B cell (primary cell): ENCODE results near the gene TAS2R19. TPM values are rescaled to one million over a fixed set of nuclear protein-coding genes. Genes with fewer than 3 reads are reported as not detected.

Source experiments
- ATAC-seq: fragments of 200-7000 bp; cut with Tn5 transposase; one replicate; pipeline ENCODE4 v1.10.0; 2021; ENCODE audit warnings: low read depth, mild to moderate bottlenecking, moderate number of reproducible peaks, moderate library complexity
- CTCF ChIA-PET: fragments of 350-600 bp; sonication (Branson Sonifier 250); formaldehyde crosslinking; loops from one replicate; lab custom pipeline; 2021; ENCODE audit warnings: antibody characterized with exemption, inconsistent platforms; lab: Charles Lee
- POLR2A ChIA-PET: fragments of 350-600 bp; sonication (Branson Sonifier 250); formaldehyde crosslinking; loops from one replicate; lab custom pipeline; 2021; ENCODE audit warnings: antibody characterized with exemption; lab: Charles Lee
- DNase-seq: peaks from one replicate; pipeline ENCODE4 v3.0.0; 2013
- H2AFZ ChIP-seq: 2 replicates; pipeline ENCODE4 v1.6.1; 2012; ENCODE audit warnings: mild to moderate bottlenecking, low read depth, low read length; ENCODE audit not compliant: insufficient read depth, poor library complexity, severe bottlenecking
- H3K27ac ChIP-seq, 2 donors: 1 replicate in 1 of 2; 2 replicates in 1 of 2; pipeline ENCODE4 v1.5.1; 2012 to 2013; ENCODE audit warnings: low read length in 2 of 2, mild to moderate bottlenecking in 2 of 2, moderate library complexity in 1 of 2
- H3K27me3 ChIP-seq, 4 experiments: fragments of 200-600 bp in 1 of 4; sonication (generic) in 1 of 4; replicated peaks in 1 of 4; 1 replicate in 2 of 4; 2 replicates in 2 of 4; pipeline versions ENCODE4 v1.6.1 to v1.7.0; 2013 to 2016; ENCODE audit warnings: low read length in 3 of 4, mild to moderate bottlenecking in 2 of 4, mixed read lengths in 1 of 4, moderate library complexity in 1 of 4; ENCODE audit not compliant: insufficient read depth in 4 of 4, control insufficient read depth in 3 of 4; ENCODE audit errors: control extremely low read depth in 1 of 4
- H3K36me3 ChIP-seq, 2 experiments: replicated peaks in 1 of 2; 1 replicate in 1 of 2; 2 replicates in 1 of 2; pipeline versions ENCODE4 v1.6.1 to v1.7.1; 2013; ENCODE audit warnings: low read length in 1 of 2; ENCODE audit not compliant: insufficient read depth in 2 of 2, control insufficient read depth in 1 of 2; ENCODE audit errors: control extremely low read depth in 1 of 2, extremely low read depth in 1 of 2
- H3K4me1 ChIP-seq, 2 donors: fragments of 200-600 bp in 1 of 2; sonication (generic) in 1 of 2; 1 replicate in 1 of 2; 2 replicates in 1 of 2; pipeline versions ENCODE4 v1.5.1 to v1.6.1; 2013 to 2017; ENCODE audit warnings: low read length in 2 of 2; ENCODE audit not compliant: control insufficient read depth in 2 of 2, insufficient read depth in 2 of 2
- H3K4me2 ChIP-seq: replicated peaks from 2 replicates; pipeline ENCODE3; 2012; ENCODE audit warnings: mild to moderate bottlenecking, low read depth, low read length; ENCODE audit not compliant: poor library complexity, severe bottlenecking
- H3K4me3 ChIP-seq, 5 experiments: fragments of 200-600 bp in 1 of 5; sonication (generic) in 1 of 5; 1 replicate in 3 of 5; 2 replicates in 2 of 5; pipeline versions ENCODE4 v1.5.1 to v1.7.0; 2011 to 2016; ENCODE audit warnings: low read length in 4 of 5, mild to moderate bottlenecking in 4 of 5, low read depth in 2 of 5, control low read depth in 1 of 5, moderate library complexity in 1 of 5; ENCODE audit not compliant: insufficient read depth in 1 of 5; ENCODE audit errors: control extremely low read depth in 1 of 5, extremely low read depth in 1 of 5
- H3K79me2 ChIP-seq: fragments of 200-600 bp; sonication (generic); one replicate; pipeline ENCODE4 v1.6.0; 2016; ENCODE audit warnings: low read length; ENCODE audit not compliant: control insufficient read depth, insufficient read depth
- H3K9ac ChIP-seq: fragments of 200-600 bp; sonication (generic); 2 replicates; pipeline ENCODE4 v1.6.1; 2017; ENCODE audit warnings: mild to moderate bottlenecking, low read length, moderate library complexity
- H3K9me3 ChIP-seq, 3 donors: one replicate each; pipeline versions ENCODE4 v1.6.1 to v1.7.1; 2013; ENCODE audit warnings: low read length in 2 of 3; ENCODE audit not compliant: control insufficient read depth in 2 of 3, insufficient read depth in 1 of 3; ENCODE audit errors: control extremely low read depth in 1 of 3
- H4K20me1 ChIP-seq: 2 replicates; pipeline ENCODE4 v1.6.0; 2012; ENCODE audit warnings: mild to moderate bottlenecking, low read length; ENCODE audit not compliant: insufficient read depth, control insufficient read depth, poor library complexity, severe bottlenecking
- H3K27ac Mint-ChIP-seq: one replicate; pipeline ENCODE4 v1.8.0; 2021; ENCODE audit warnings: mixed read lengths
- H3K27me3 Mint-ChIP-seq: one replicate; pipeline ENCODE4 v1.8.0; 2021; ENCODE audit warnings: mixed read lengths
- H3K4me1 Mint-ChIP-seq: one replicate; pipeline ENCODE4 v1.8.0; 2021; ENCODE audit warnings: mixed read lengths
- H3K4me3 Mint-ChIP-seq: one replicate; pipeline ENCODE4 v1.8.0; 2021; ENCODE audit warnings: mixed read lengths
- H3K9me3 Mint-ChIP-seq: one replicate; pipeline ENCODE4 v1.8.0; 2022; ENCODE audit warnings: mixed read lengths; ENCODE audit not compliant: insufficient read depth
- CTCF ChIP-seq: fragments of 200-600 bp; IDR thresholded peaks from one replicate; pipeline ENCODE4 v1.8.0; 2022; ENCODE audit warnings: antibody characterized with exemption, mild to moderate bottlenecking
- EZH2 ChIP-seq: IDR thresholded peaks from 2 replicates; pipeline ENCODE4 v1.6.1; 2012; ENCODE audit warnings: borderline replicate concordance, low read depth, mild to moderate bottlenecking, moderate library complexity, low read length; ENCODE audit not compliant: insufficient read depth, poor library complexity, severe bottlenecking
- WGBS: methylation state at CpG from one replicate; pipeline ENCODE4 v1.1.5; 2013; ENCODE audit warnings: missing lambda C conversion rate; ENCODE audit not compliant: insufficient coverage; 5-methylcytosine and 5-hydroxymethylcytosine counted together
- intact Hi-C: fragments of 100-400 bp; cut with micrococcal nuclease; formaldehyde crosslinking; loops from one replicate; pipeline ENCODE4 v1.10.0; 2022
- polyA plus RNA-seq: library from polyadenylated mRNA; depleted of rRNA; stranded (reverse); fragments of >200 nt; gene quantifications from 2 replicates; pipeline ENCODE4 v1.2.3, GENCODE V29; 2012
- total RNA-seq, 2 donors: library from RNA; stranded (reverse); fragments of 120-200 nt in 1 of 2; gene quantifications; 1 replicate in 1 of 2; 2 replicates in 1 of 2; pipeline versions ENCODE4 v1.2.3 to v1.2.4, GENCODE V29; 2013 to 2022

The TAS2R19 gene
- total and polyA plus RNA-seq, 2 donors (not counting 1 experiment from before 2014, with no cell fraction given): 0.34 to 5.7 TPM

- ATAC-seq (no peak), DNase-seq (no peak)
- Histone ChIP-seq H2AFZ (no peak overlapping the region), H3K4me2 (no peak overlapping the region), H3K4me3 (no peak overlapping the region), H3K9me3 (peaks cover 0 to 3% (median 0%) of the 10 kb centered on the region in 3 donors), H3K4me1 (no peaks in the 10 kb centered on the region), H3K36me3 (peaks cover 5 to 9% of the 10 kb centered on the region in 2 experiments), H3K9ac (no peak overlapping the region), H3K27ac (no peak overlapping the region), H4K20me1 (peaks cover 7% of the 10 kb centered on the region), H3K27me3 (no peaks in the 10 kb centered on the region), H3K79me2 (no peaks in the 10 kb centered on the region)
- Mint-ChIP-seq H3K4me3 (no peak overlapping the region), H3K27me3 (no peaks in the 10 kb centered on the region), H3K4me1 (no peaks in the 10 kb centered on the region), H3K9me3 (no peaks in the 10 kb centered on the region), H3K27ac (no peak overlapping the region)
- ChIA-PET CTCF (no interaction called here), POLR2A (no interaction called here)
- TF ChIP-seq CTCF (no peak), EZH2 (no peak)
- WGBS: 96% methylated on average over 3 of the region's 3 CpGs
- intact Hi-C loops: no loop called here
Observed at GRCh38 chr12:10994307-10994706, 28.1 kb downstream of the TAS2R19 start.

GRCh38 chr12:10989107-10989506 is 33.3 kb downstream of the TAS2R19 start:
- TF ChIP-seq CTCF (no peak), EZH2 (no peak)
- no peaks in the 10 kb centered on the region for H3K4me1 Mint-ChIP-seq
- ChIA-PET POLR2A (no interaction called here), CTCF (no interaction called here)
- H3K27me3 Mint-ChIP-seq: no peaks in the 10 kb centered on the region
- no peak overlapping the region for H3K4me3 ChIP-seq
- H3K4me3 Mint-ChIP-seq: no peak overlapping the region
- H3K9me3 ChIP-seq: peaks cover 0 to 4% (median 0%) of the 10 kb centered on the region in 3 donors
- no peak overlapping the region for H3K4me2 ChIP-seq
- WGBS: no CpG with 5 or more reads among the region's 2 CpGs
- H3K27me3 ChIP-seq: no peaks in the 10 kb centered on the region
- H3K9ac ChIP-seq: no peak overlapping the region
- H3K36me3 ChIP-seq: peaks cover 4 to 9% of the 10 kb centered on the region in 2 experiments
- H3K27ac ChIP-seq: no peak overlapping the region
- DNase-seq: no peak
- H3K27ac Mint-ChIP-seq: no peak overlapping the region
- intact Hi-C loops: no loop called here
- H3K79me2 ChIP-seq: no peaks in the 10 kb centered on the region
- no peaks in the 10 kb centered on the region for H3K9me3 Mint-ChIP-seq
- peaks cover 7% of the 10 kb centered on the region for H4K20me1 ChIP-seq
- H3K4me1 ChIP-seq: no peaks in the 10 kb centered on the region
- no peak for ATAC-seq
- H2AFZ ChIP-seq: no peak overlapping the region
